ENCODE results near the gene ZYG11A.

DNA sequence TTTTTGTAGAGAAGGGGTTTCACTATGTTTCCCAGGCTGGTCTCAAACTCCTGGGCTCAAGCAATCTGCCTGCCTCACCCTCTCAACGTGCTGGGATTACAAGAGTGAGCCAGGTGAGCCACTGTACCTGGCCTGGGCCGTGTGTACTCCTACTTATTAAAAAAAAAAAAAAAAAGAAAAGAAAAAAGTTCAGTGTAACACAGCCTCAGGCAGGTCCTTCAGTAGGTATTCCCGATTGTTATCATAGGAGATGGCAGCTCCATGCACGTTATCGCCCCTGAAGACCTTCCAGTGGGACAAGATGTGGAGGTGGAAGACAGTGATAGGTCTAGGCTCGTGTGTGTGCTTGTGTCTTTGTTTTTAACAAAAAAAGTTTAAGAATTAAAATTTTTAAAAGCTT, 75.6 kb downstream of the ZYG11A start:
- TF ChIP-seq ZNF146 (tag by site-specific recombination; IDR thresholded peaks at IDR 0.05): no peak
- TF ChIP-seq, protein P1, sequence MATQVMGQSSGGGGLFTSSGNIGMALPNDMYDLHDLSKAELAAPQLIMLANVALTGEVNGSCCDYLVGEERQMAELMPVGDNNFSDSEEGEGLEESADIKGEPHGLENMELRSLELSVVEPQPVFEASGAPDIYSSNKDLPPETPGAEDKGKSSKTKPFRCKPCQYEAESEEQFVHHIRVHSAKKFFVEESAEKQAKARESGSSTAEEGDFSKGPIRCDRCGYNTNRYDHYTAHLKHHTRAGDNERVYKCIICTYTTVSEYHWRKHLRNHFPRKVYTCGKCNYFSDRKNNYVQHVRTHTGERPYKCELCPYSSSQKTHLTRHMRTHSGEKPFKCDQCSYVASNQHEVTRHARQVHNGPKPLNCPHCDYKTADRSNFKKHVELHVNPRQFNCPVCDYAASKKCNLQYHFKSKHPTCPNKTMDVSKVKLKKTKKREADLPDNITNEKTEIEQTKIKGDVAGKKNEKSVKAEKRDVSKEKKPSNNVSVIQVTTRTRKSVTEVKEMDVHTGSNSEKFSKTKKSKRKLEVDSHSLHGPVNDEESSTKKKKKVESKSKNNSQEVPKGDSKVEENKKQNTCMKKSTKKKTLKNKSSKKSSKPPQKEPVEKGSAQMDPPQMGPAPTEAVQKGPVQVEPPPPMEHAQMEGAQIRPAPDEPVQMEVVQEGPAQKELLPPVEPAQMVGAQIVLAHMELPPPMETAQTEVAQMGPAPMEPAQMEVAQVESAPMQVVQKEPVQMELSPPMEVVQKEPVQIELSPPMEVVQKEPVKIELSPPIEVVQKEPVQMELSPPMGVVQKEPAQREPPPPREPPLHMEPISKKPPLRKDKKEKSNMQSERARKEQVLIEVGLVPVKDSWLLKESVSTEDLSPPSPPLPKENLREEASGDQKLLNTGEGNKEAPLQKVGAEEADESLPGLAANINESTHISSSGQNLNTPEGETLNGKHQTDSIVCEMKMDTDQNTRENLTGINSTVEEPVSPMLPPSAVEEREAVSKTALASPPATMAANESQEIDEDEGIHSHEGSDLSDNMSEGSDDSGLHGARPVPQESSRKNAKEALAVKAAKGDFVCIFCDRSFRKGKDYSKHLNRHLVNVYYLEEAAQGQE (tag by site-specific recombination; IDR thresholded peaks at IDR 0.05): no peak
- TF ChIP-seq, protein P2, sequence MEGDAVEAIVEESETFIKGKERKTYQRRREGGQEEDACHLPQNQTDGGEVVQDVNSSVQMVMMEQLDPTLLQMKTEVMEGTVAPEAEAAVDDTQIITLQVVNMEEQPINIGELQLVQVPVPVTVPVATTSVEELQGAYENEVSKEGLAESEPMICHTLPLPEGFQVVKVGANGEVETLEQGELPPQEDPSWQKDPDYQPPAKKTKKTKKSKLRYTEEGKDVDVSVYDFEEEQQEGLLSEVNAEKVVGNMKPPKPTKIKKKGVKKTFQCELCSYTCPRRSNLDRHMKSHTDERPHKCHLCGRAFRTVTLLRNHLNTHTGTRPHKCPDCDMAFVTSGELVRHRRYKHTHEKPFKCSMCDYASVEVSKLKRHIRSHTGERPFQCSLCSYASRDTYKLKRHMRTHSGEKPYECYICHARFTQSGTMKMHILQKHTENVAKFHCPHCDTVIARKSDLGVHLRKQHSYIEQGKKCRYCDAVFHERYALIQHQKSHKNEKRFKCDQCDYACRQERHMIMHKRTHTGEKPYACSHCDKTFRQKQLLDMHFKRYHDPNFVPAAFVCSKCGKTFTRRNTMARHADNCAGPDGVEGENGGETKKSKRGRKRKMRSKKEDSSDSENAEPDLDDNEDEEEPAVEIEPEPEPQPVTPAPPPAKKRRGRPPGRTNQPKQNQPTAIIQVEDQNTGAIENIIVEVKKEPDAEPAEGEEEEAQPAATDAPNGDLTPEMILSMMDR (tag by site-specific recombination; IDR thresholded peaks at IDR 0.05): no peak
- TF ChIP-seq, protein P3, sequence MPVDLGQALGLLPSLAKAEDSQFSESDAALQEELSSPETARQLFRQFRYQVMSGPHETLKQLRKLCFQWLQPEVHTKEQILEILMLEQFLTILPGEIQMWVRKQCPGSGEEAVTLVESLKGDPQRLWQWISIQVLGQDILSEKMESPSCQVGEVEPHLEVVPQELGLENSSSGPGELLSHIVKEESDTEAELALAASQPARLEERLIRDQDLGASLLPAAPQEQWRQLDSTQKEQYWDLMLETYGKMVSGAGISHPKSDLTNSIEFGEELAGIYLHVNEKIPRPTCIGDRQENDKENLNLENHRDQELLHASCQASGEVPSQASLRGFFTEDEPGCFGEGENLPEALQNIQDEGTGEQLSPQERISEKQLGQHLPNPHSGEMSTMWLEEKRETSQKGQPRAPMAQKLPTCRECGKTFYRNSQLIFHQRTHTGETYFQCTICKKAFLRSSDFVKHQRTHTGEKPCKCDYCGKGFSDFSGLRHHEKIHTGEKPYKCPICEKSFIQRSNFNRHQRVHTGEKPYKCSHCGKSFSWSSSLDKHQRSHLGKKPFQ (tag by site-specific recombination; IDR thresholded peaks at IDR 0.05): no peak
- no peak for TF ChIP-seq RBAK (tag by site-specific recombination; IDR thresholded peaks at IDR 0.05)
- TF ChIP-seq ZNF302 (tag by site-specific recombination; IDR thresholded peaks at IDR 0.05; ENCODE audit: low read depth): no peak
- TF ChIP-seq ZNF426 (tag by site-specific recombination; IDR thresholded peaks at IDR 0.05): no peak
- TF ChIP-seq YY1 (tag by site-specific recombination; IDR thresholded peaks at IDR 0.05): no peak
